HG03432 (cell line): Measurements from ENCODE around the gene KLHL34.

Experiments used
- ATAC-seq: cut with Tn5 transposase; IDR thresholded peaks from one replicate; pipeline ENCODE4 v1.9.1; 2021; ENCODE audit warnings: mild to moderate bottlenecking, moderate library complexity; ENCODE audit not compliant: unreplicated experiment

Gene KLHL34

DNA sequence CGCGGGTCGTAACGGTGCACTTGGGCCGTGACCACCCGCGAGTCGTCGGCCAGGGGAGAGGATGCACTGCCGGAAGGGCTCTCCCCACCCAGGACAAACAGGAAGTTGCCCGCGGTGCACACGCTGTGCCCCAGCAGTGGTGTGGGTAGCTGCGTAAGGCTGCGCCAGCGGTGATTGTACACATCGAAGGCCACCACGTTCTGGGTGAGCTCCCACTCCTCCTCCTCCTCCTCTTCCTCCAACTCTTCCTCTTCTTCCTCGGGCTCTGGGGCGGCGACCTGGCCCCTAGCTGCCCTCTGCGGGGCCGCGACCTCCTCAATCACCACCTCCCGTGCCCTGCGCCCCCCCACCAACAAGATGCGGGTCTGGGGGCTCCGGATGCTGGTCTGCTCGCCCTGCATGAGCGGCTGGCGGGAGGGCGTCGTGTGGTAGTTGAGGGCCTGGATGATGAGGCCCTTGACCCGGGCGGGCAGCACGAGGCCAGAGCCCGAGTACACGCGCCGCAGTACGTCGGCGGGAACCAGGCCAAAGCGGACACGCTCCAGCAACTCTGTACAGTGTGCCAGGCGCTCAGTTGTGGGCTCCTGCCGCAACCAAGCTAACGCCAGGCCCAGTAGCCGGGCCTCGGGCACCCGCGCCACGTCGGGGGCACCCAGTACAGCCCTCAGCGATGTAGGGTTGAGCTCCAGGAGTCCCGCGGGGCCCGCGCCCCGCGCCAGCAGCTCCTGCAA is 1.4 kb downstream of the KLHL34 start:
- ATAC-seq = no peak

DNA sequence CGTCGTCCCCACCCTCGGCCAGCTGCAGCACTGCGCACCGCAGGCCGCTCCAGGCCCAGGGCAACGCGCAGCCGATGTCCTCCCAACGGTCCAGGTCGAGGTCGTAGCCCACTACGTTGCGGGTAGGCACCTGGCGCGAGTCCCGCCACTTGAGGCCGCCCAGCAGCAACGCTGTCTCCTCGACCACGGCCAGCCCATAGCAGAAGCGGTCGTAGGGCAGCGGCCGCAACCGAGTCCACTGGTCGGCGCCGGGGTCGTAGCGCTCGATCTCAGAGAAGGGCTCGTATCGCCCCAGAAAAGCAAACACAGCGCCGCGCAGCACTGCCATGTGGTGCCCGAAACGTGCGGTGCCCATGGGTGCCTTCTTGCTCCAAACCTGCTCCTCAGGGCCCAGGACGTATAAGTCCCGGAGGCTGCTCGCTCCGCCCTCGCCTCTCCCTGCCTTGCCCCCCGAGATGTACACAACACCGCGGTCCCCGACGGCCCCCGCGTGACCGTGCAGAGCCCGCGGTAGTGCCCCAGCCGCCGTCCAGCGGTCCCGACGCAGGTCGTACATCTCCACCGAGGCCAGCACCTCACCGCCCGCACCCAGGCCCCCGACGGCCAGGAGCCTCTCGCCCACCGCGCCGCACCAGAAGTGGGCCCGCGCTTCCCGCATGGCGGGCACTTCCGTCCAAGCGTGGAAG is 2.1 kb downstream of the KLHL34 start:
- ATAC-seq = no peak

DNA sequence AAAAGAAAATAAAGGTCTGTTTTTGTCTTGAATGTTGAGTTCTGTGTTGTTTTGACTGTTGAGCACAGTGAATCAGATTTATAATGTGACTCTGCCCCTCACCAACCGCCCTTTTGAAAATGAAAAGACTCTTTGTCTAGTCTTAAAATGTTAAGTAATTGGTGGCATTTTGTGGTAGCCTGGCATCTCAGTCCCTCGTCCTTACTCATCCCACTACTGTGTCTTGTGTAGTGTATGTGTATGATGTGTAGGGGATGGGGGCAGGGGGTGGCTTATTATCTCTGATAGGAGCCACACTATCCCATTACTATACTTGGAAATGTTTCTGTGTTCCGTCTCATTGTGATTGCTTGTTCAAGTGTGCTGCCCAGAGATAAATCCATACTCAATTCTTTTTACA is 12.2 kb downstream of the KLHL34 start:
- ATAC-seq = no peak

DNA sequence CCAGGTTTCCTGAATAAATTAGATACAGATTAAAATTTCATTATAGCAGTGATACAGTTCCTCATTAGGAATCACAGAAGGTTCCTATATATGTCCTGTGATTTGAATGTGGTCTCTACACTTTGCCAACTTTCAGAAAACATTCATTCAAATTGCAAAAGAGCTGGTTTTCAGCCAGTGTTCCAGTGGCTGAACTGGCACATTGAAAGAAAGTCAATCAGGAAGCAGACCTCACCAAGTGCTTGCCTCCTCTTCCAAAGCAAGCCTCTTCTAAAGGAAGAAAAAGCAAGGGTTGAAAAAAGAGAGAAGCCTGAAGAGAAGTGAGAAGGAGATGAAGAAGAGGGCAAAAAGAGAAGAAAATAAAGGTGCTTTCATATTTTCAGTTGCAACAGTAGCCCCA is 12.7 kb downstream of the KLHL34 start:
- ATAC-seq = no peak

DNA sequence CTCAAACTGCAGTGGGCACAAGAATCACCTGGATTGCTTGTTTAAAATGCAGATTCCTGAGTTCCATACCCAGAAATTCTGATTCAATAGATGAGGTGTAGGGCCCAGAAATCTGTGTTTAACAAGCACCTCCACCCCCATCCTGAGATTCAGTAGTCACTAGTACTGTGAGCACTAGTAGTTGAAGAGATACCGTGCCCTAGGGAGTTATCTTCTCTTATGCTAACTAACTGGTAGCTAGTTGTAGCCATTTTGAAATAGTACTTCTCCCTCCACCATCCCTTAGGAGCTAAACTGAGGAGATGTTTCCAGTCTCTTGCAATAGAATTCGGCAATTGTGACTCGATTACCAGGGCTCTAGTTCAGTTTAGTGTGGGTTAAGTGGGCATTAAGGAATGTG is 18.4 kb downstream of the KLHL34 start:
- no peak for ATAC-seq

DNA sequence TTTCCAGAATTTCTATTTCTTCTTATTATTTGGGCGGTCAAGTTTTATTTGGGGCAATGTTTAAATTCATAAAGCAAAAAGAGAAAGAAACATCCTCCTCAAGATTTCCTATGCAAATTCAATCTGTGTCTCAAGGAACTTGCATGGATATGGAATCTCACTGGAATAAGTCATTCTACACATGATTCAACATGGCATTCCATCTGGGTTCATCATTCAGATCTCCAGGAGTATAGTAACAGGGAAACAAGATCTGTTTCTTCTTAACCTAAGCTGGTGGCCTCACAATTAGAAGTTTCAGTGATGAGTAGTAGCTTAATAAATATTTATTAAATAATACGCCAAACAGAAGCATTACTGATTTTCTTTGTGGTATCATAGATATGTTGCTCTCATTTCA is 19.8 kb downstream of the KLHL34 start:
- ATAC-seq = no peak

DNA sequence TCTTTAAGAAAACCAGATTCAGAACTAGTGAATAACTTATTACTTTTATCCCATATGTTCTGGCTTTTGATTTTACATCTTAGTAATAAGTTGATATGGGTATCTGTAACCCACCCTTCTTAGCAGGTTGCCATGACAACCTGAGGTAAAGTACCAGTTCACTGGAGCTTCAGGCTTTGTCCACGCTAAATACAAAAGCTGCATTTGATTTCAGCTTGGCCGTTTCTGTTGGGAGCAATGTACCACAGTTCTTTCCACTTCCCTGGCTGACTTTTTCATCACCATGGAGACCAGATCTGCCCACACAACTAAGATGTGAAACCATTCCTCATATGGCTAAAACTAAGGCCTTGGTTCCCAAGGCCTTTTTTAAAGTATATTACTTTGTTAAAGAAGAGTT is 26.1 kb downstream of the KLHL34 start:
- ATAC-seq = no peak

DNA sequence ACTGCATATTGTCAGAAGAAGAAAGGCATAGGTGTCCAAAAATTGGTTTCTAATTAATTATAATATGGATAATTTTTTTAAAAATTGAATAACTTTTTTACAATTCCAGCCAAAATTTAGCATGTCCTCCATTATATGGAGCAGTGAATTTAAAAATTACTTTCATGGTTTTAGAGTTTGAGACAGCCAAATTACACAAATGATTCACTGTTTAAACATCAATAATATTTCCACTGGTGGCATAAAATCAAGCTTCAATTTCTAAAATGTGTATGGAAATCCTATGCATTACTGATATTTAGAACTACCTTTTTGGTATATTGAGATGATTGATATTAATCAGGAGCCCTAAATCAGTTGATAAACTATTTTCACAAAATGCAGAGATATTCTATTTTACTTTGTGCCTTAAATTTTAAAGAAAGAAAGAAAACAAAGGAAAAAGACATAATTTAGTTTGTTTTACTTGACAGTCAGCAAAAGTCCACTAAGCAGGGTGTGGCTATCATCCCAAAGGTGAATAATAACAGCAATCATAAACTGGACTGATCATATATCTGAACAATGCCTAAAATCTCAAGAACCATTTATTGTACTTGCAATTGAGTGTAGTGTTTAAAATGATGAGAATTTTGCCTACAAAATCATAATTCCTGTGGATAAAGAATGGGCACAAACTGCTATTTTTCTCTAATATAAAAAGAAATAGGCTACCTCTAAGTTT is 34.2 kb downstream of the KLHL34 start:
- ATAC-seq = no peak

DNA sequence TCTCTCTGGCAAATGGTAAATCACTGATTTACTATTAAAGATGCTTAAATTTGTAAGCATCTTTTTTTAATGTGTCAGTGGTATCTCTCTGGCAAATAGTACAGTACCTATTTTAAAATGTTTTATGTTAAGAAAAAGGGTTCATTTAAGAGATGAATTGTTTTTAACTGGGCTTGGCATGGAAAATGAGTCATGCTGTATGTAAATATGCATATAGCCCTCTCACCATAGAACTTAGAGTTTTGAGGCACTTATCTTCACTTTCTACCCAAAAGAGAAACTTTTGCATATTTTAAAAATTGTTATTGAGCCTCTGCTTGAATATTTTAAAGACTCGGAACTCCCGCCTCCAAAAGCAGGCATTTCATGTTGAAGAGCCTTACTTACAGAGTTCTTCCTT is 37.9 kb downstream of the KLHL34 start:
- no peak for ATAC-seq

DNA sequence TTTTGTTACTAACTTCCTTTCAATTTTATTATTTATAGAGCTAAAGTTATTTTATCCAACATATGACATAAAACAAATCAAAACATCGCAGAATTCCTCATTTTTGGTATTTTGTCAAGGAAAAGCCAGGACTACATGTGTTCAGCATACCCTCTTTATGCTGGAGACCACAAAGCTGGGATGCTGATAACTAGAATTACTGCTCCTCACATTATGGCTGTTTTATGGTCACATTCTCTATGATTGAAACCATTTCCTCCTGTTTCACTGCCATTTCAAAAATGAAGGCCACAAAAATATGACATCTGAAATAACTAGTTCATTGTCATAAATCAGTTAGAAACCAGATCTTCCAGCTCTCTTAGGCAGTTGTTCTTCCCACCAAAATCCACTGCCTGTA is 41.7 kb downstream of the KLHL34 start:
- ATAC-seq = no peak

DNA sequence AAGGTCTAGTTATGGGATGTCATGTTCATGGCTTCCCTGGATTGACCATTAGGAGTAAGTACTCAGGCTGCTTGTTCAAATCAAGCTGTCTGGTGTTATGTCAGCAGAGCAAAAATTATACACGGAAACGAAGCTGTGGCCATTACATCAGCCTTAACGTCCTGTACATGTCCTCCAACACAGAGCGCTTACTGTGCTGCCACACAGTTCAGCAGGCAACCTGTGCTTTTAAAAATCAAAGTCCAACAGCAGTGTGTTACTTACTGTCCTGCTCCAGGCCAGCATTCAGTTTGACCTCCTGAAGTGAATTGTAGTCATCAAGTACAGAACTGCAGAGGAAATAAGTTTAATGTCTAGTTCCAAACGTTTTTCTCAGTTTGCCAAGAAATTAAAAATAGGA is 46.0 kb downstream of the KLHL34 start:
- no peak for ATAC-seq

DNA sequence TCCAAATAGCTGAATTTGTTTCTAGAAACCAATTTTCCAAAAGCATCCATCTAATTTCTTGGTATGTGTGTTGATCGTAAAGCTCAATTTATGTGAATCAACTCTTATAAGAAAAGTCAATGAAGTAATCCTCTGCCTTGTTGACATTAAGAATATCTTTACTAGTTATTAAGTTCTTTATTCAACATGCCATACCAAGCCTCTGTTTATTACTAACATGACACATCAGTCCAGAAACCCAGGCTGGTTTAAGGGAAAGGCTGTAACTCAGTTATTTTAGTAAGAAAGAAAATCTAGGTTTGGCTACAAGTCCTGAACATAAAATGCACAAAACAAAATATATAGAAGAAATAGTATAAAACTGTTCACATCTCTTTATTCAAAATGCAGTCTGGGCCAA is 48.0 kb downstream of the KLHL34 start:
- no peak for ATAC-seq

DNA sequence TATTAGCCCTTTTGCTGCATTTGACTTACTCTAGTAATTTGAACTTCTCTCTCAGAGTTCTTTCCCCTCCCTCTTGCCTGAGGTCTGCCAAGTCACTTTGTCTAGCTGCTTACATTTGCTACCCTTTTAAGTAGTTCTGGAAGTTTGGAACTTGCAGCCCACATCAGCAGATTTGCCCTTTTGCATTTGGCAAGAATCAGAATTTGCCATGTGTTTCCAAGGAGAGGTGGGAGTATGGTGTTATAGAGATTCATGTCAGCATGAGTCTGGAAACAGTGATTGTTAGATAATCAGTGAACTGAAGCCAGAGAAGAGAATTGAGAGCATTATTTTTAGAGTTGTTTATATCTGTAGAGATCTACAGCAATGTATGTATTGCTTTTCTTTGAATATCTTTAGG is 52.1 kb downstream of the KLHL34 start:
- ATAC-seq = no peak
